CD4-positive, CD25-positive, alpha-beta regulatory T cell (primary cell): ENCODE data around the gene NUP210. TPM values are rescaled to one million over a fixed set of nuclear protein-coding genes. Genes with fewer than 3 reads are reported as not detected.

ENCODE experiments used
- ATAC-seq, 2 donors: fragments of 150-1000 bp; cut with Tn5 transposase; one replicate each; pipeline ENCODE4 v1.10.0; 2021; ENCODE audit warnings: low read depth in 2 of 2, moderate number of reproducible peaks in 2 of 2, moderate library complexity in 1 of 2
- DNase-seq, 3 donors: peaks; one replicate each; pipeline versions ENCODE4 v3.0.0 to v3.0.0-alpha.2; 2012 to 2022; ENCODE audit warnings: mixed read lengths in 1 of 3
- H3K27ac ChIP-seq: one replicate; pipeline ENCODE4 v1.7.0; 2013; ENCODE audit warnings: mild to moderate bottlenecking, low read length; ENCODE audit not compliant: insufficient read depth, poor library complexity, severe bottlenecking
- H3K27me3 ChIP-seq: one replicate; pipeline ENCODE4 v1.7.0; 2013; ENCODE audit warnings: low read length; ENCODE audit not compliant: control insufficient read depth, insufficient read depth
- H3K36me3 ChIP-seq: one replicate; pipeline ENCODE4 v1.7.0; 2013; ENCODE audit warnings: mild to moderate bottlenecking, low read length, moderate library complexity; ENCODE audit not compliant: control insufficient read depth, insufficient read depth
- H3K4me1 ChIP-seq: 2 replicates; pipeline ENCODE4 v1.7.0; 2013; ENCODE audit warnings: mild to moderate bottlenecking, low read length; ENCODE audit not compliant: insufficient read depth, control insufficient read depth, poor library complexity, severe bottlenecking
- H3K4me3 ChIP-seq: one replicate; pipeline ENCODE4 v1.7.0; 2013; ENCODE audit warnings: low read depth, mild to moderate bottlenecking, low read length, moderate library complexity
- H3K9me3 ChIP-seq, 2 experiments: 1 replicate in 1 of 2; 2 replicates in 1 of 2; pipeline ENCODE4 v1.7.0; 2013; ENCODE audit warnings: low read length in 2 of 2, mild to moderate bottlenecking in 1 of 2, moderate library complexity in 1 of 2; ENCODE audit not compliant: control insufficient read depth in 2 of 2
- H3K27ac Mint-ChIP-seq, 3 donors: one replicate each; pipeline ENCODE4 v1.8.0; 2020 to 2022; ENCODE audit warnings: mild to moderate bottlenecking in 3 of 3, mixed read lengths in 3 of 3, moderate library complexity in 2 of 3
- H3K27me3 Mint-ChIP-seq: one replicate; pipeline ENCODE4 v1.8.0; 2022; ENCODE audit warnings: mild to moderate bottlenecking, mixed read lengths
- H3K36me3 Mint-ChIP-seq: one replicate; pipeline ENCODE4 v1.8.0; 2020; ENCODE audit warnings: mixed read lengths
- H3K4me1 Mint-ChIP-seq, 4 donors: one replicate each; pipeline ENCODE4 v1.8.0; 2020 to 2022; ENCODE audit warnings: mixed read lengths in 4 of 4, mild to moderate bottlenecking in 1 of 4
- H3K4me3 Mint-ChIP-seq, 4 donors: one replicate each; pipeline ENCODE4 v1.8.0; 2020 to 2022; ENCODE audit warnings: mild to moderate bottlenecking in 4 of 4, mixed read lengths in 4 of 4, moderate library complexity in 3 of 4
- H3K9me3 Mint-ChIP-seq, 7 donors: one replicate each; pipeline ENCODE4 v1.8.0; 2020 to 2022; ENCODE audit warnings: mixed read lengths in 7 of 7, mild to moderate bottlenecking in 3 of 7, moderate library complexity in 2 of 7
- polyA plus RNA-seq, 4 donors: library from polyadenylated mRNA; unstranded; fragments of 300-500 nt; fragmentation: Illumina TruSeq; gene quantifications; one replicate each; pipeline ENCODE4 v1.2.3, GENCODE V29; 2021
- total RNA-seq: library from RNA; stranded (reverse); gene quantifications from one replicate; pipeline ENCODE4 v1.2.3, GENCODE V29; 2022

The NUP210 gene
- total and polyA plus RNA-seq, 5 donors from 2014 or later = 42.4 to 125 (median 45.4) TPM

DNA sequence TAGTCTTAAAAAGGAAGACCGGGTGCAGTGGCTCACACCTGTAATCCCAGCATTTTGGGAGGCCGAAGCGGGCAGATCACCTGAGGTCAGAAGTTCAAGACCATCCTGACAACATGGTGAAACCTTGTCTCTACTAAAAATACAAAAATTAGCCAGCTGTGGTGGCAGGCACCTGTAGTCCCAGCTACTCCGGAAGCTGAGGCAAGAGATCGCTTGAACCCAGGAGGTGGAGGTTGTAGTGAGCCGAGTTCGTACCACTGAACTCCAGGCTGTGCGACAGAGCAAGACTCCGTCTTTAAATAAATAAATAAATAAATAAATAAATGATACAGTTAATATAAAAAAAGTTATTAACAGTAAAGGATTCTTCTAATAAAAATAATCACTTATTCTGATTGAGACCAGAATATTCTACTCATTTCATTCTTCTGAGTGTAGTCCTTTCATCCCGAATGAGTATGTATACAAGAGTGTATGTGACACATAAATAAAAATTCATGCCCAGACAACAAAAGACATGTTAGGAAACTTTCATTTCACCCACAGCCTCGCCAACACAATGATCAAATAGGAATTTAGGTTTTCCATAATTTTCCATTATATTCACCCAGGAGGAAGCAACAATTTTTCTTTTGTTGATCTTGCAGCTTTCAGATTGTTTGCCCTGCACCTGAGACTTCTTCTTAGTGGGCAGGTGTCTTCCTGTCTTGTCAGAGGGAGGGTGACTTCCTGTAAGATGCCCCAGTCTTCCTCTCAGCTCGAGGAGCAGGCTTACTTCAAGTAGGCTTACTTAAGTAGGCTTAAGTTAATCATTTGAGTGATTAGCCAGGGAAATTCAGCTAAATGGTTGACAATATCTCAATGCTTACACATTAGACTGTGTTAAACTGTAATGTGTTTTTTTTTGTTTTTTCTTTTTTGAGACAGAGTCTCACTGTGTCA is 7.8 kb upstream of the NUP210 start:
- no peaks in the 10 kb centered on the region for H3K27me3 ChIP-seq
- peak; percentile 99 for ATAC-seq

DNA sequence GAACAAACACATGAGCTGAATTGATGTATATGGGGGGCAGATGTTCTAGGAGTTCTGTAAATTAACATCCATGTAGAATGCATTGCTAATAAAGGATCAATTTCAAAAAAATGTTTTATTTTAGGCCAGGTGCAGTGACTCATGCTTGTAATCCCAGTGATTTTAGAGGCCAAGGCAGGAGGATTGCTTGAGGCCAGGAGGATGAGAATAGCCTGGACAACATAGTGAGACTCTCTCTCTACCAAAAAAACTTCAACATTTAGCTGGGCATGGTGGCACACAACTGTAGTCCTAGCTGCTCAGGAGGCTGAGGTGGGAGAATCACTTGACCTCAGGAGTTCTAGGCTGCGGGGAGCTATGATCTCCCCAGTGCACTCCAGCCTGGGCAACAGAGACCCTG is 6.5 kb upstream of the NUP210 start:
- H3K27me3 ChIP-seq = no peaks in the 10 kb centered on the region
- Mint-ChIP-seq H3K27me3 (no peaks in the 10 kb centered on the region), H3K4me3 (no peak overlapping the region), H3K4me1 (peaks cover 14 to 70% (median 37%) of the 10 kb centered on the region in 4 donors), H3K9me3 (no peaks in the 10 kb centered on the region), H3K36me3 (no peaks in the 10 kb centered on the region), H3K27ac (peak overlapping the region in 2 of 3 donors; percentile 20 to 43)
- ATAC-seq (no peak), DNase-seq (no peak)
- no peak overlapping the region for H3K4me3 ChIP-seq
- no peaks in the 10 kb centered on the region for H3K36me3 ChIP-seq
- no peak overlapping the region for H3K27ac ChIP-seq
- no peaks in the 10 kb centered on the region for H3K9me3 ChIP-seq
- peaks cover 40% of the 10 kb centered on the region for H3K4me1 ChIP-seq

More for the DNA sequence above, 7.8 kb upstream of the NUP210 start:
- Histone ChIP-seq H3K4me1 (peaks cover 33% of the 10 kb centered on the region), H3K4me3 (peak overlapping the region; percentile 67), H3K27ac (peak overlapping the region; percentile 71), H3K9me3 (no peaks in the 10 kb centered on the region), H3K36me3 (no peaks in the 10 kb centered on the region)
- Mint-ChIP-seq H3K27me3 (no peaks in the 10 kb centered on the region), H3K36me3 (no peaks in the 10 kb centered on the region), H3K4me1 (peaks cover 6 to 60% (median 28%) of the 10 kb centered on the region in 4 donors), H3K4me3 (peak overlapping the region; percentile 55 to 66 (median 65)), H3K27ac (peak overlapping the region; percentile 87 to 93 (median 89)), H3K9me3 (no peaks in the 10 kb centered on the region)
- DNase-seq = peak; percentile 19 to 88 (median 68)

DNA sequence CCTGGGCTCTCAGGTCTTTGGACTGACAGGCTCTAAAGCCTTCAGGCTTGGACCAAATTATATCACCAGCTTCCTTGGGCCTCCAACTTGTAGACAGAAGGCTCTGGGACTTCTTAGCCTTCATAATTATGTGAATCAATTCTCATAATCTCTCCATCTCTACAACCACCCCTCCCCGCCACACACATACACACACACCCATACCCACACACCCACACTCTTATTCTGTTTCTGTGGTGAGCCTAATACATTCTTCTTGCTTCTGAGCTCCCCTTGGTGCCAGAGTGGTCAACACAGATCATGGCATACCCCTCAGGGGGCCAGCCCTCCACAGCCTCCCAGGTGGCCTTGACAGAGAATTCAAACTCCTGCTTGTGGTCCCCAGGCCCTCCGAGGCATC is 5.6 kb upstream of the NUP210 start:
- Histone ChIP-seq H3K9me3 (no peaks in the 10 kb centered on the region), H3K36me3 (no peaks in the 10 kb centered on the region), H3K27me3 (no peaks in the 10 kb centered on the region), H3K27ac (no peak overlapping the region), H3K4me3 (no peak overlapping the region), H3K4me1 (peaks cover 49% of the 10 kb centered on the region)
- H3K9me3 Mint-ChIP-seq = no peaks in the 10 kb centered on the region
- peak overlapping the region in 2 of 3 donors; percentile 36 to 73 for H3K27ac Mint-ChIP-seq
- peaks cover 18 to 79% (median 45%) of the 10 kb centered on the region in 4 donors for H3K4me1 Mint-ChIP-seq
- ATAC-seq = no peak
- H3K4me3 Mint-ChIP-seq = peak overlapping the region in 3 of 4 donors; percentile 46 to 58 (median 48)
- DNase-seq = no peak
- H3K36me3 Mint-ChIP-seq = no peaks in the 10 kb centered on the region
- peaks cover 3% of the 10 kb centered on the region for H3K27me3 Mint-ChIP-seq

DNA sequence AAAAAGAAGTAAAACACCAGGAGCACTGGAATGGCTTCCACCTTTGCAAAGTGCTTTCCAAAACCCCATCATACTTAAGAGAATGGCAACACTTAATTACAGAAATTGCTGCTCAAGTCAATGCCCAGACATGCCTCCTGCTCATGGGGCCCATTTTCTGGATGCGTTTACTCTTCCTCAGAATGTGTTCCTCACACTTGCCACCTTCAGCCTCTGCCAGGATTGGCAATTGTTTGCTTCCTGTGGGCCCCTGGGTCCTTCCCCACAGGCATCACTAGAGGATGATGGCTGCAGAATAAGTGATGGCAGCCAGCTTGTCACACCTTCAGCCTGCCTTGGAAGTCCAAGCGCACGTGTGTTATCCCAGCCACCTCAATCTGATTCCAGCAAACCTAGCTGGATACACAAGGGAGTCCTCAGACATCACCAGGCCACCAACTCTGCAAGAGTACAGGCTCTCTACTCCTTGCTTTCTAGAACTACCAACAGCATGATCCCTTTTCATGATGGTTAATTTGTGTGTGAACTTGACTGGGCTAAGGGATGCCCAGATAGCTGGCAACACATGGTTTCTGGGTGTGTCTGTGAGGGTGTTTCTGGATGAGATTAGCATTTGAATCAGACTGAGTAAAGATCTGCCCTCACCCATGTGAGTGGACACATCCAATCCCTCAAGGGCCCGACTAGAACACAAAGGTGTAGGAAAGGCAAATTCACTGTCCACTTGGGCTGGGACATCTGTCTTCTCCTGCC is 4.9 kb upstream of the NUP210 start:
- H3K4me1 ChIP-seq = peaks cover 53% of the 10 kb centered on the region
- DNase-seq (no peak), ATAC-seq (no peak)
- Mint-ChIP-seq H3K4me3 (peak overlapping the region in 2 of 4 donors; percentile 43 to 48), H3K27me3 (peaks cover 4% of the 10 kb centered on the region), H3K4me1 (peaks cover 18 to 77% (median 44%) of the 10 kb centered on the region in 4 donors), H3K27ac (peak overlapping the region in 2 of 3 donors; percentile 36 to 73), H3K9me3 (no peaks in the 10 kb centered on the region), H3K36me3 (no peaks in the 10 kb centered on the region)
- no peak overlapping the region for H3K27ac ChIP-seq
- H3K9me3 ChIP-seq = no peaks in the 10 kb centered on the region
- H3K4me3 ChIP-seq = no peak overlapping the region
- H3K36me3 ChIP-seq = no peaks in the 10 kb centered on the region
- H3K27me3 ChIP-seq = no peaks in the 10 kb centered on the region

DNA sequence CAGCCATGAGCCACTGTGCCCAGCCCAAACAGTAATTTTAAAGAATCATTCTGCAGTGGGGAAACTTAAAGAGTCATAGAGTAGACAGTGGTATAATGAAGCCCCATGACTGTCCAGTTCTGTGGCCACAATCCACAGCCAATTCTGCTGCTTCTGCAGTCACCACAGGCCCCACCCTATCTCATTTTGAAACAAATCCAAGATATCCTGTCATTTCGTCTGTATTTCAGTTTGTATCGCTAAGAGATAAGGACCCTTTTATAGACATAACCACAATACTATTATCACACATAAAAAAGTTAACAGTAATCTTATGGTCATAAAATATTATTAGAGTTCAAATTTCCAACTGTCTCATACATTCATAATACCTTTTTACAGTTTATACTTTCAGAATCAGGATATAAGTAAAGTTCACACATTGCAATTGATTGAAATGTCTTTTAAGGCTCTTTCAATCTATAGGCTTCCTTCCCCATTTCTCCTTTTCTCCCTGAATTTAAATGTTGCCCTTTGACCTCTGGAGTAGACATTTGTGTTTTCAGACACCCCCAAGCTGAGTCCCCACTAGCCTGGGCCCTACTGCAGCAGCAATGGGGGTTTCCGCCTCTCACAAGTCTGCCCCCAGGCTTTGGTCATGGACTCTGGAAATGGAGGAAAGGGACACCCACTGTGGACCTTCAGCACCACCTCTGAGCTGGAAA is 4.2 kb upstream of the NUP210 start:
- DNase-seq = no peak
- Mint-ChIP-seq H3K27ac (no peak overlapping the region), H3K9me3 (no peaks in the 10 kb centered on the region), H3K36me3 (no peaks in the 10 kb centered on the region), H3K4me3 (peak overlapping the region in 1 of 4 donors; percentile 10), H3K4me1 (peaks cover 18 to 71% (median 42%) of the 10 kb centered on the region in 4 donors), H3K27me3 (peaks cover 4% of the 10 kb centered on the region)
- Histone ChIP-seq H3K27ac (no peak overlapping the region), H3K9me3 (no peaks in the 10 kb centered on the region), H3K4me3 (no peak overlapping the region), H3K27me3 (no peaks in the 10 kb centered on the region), H3K4me1 (peaks cover 56% of the 10 kb centered on the region), H3K36me3 (no peaks in the 10 kb centered on the region)
- no peak for ATAC-seq

DNA sequence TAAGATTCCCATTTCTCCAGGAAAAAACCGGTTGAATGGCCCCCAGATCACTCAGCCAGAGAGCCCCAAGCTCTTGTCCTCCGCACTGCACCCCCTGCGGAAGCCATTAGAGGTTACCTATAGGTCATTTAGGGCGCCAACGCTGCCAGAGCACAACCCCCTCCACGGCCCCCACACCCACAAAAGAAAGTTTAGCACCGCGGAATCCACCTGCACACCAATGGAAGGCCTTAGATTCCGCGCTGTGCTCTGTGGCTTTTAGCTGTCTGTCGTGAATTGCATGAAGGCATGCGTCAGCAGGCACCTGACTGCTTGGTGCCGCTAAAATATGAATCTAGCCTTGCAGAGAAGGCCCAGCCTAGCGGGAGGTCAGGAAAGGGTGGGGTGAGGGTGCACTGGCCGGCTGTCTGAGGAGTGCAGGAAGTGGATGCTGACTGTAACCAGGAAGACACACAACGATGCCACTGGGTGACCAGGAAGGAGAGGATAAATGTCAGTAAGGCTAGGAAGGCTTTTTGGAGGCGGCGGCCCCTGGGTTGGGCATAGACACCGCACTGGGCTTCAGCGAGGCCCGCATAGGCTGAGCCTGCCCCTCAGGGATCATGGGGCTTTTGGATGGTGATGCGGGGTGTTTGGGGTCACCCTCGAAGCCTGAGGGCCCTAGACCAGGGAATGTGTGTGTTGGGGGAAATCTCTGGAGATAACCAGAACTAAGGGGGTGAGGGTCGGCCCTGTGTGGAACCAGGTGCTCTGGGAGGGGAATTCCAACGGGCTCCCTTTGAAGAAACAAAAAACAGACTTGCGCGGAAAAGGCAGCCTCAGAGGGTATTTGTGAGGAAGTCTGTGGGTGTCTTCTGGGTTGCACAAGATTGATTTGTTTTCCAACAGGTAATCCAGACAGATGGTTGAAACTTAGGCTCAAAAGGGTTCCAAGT is 976 bp upstream of the NUP210 start:
- H3K9me3 Mint-ChIP-seq = no peaks in the 10 kb centered on the region
- ATAC-seq (peak; percentile 69 to 73), DNase-seq (peak; percentile 76 to 89 (median 86))
- peaks cover 4% of the 10 kb centered on the region for H3K27me3 Mint-ChIP-seq
- Histone ChIP-seq H3K27me3 (no peaks in the 10 kb centered on the region), H3K4me3 (peak overlapping the region; percentile 69), H3K4me1 (peaks cover 71% of the 10 kb centered on the region), H3K9me3 (no peaks in the 10 kb centered on the region), H3K36me3 (no peaks in the 10 kb centered on the region), H3K27ac (peak overlapping the region; percentile 97)
- H3K4me1 Mint-ChIP-seq = peaks cover 18 to 77% (median 49%) of the 10 kb centered on the region in 4 donors
- H3K27ac Mint-ChIP-seq = peak overlapping the region; percentile 99 to 100 (median 99)
- H3K36me3 Mint-ChIP-seq = peaks cover 3% of the 10 kb centered on the region
- H3K4me3 Mint-ChIP-seq = peak overlapping the region; percentile 86 to 98 (median 95)
